Measurements from ENCODE around the gene TRIM8. TPM values are rescaled to one million over a fixed set of nuclear protein-coding genes. Genes with fewer than 3 reads are reported as not detected.
"Not testable (repeated sequence)": the region's sequence is repeated elsewhere in the genome, so short reads cannot be mapped to it uniquely, and the experiment has no call there.

The TRIM8 gene
- total RNA-seq, 1 experiment from 2014 or later: 58.1 TPM

DNA sequence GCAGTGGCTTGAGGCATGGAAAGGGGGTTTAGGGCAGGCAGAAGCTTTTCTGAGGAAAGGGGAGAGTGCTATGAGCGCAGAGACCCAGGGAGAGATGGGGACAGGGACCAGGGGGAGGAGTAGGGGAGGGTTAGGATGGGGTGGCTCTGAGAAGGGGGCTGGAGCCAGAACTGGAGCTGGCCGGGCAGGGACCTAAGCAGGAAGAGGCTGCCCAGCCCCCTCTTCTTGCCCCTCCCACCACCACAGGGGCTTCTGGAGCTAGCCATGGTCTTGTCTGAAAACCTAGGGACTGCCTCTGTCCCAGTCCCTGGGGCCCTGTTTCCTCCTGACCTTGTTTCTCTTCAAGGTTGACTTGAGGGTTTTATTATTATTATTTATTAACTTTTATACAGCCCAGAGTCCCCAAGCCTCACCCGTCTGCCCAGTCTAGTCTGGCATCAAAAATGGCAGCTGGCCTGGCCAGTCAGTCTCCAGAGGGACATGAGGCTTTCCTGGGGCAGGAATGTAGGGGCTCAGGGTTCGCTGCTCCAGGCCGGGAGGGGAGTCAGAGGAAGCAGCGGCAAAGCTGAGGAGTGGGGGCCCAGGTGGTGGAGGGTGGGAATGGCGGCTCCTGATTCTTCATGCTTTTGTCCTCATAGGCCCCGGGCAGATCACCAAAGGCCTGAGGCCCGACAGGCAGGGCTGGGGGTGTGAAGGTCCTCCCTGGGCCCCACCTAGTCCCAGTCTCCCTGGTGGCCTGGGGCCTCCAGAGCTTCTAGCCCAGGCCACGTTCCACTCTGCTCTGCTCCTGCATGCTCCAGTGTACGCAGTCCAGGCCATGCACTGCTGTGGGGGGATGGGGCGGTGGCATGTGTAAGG is 5.7 kb downstream of the TRIM8 start:
- DNase-seq (ENCODE audit: low read depth): no peak

- DNase-seq (ENCODE audit: low read depth): no peak
Measured at GRCh38 chr10:102650655-102651454, 6.6 kb downstream of the TRIM8 start.

- no peak for DNase-seq (ENCODE audit: low read depth)
Measured at GRCh38 chr10:102651455-102652169, 7.3 kb downstream of the TRIM8 start.

GRCh38 chr10:102652170-102652916 is 8.1 kb downstream of the TRIM8 start:
- DNase-seq (ENCODE audit: low read depth): no peak

GRCh38 chr10:102653060-102653459 is 8.8 kb downstream of the TRIM8 start:
- DNase-seq (ENCODE audit: low read depth): no peak

GRCh38 chr10:102654566-102654965 is 10.3 kb downstream of the TRIM8 start:
- DNase-seq (ENCODE audit: low read depth): no peak

- DNase-seq (ENCODE audit: low read depth): no peak
Measured at GRCh38 chr10:102654969-102655368, 10.7 kb downstream of the TRIM8 start.

DNA sequence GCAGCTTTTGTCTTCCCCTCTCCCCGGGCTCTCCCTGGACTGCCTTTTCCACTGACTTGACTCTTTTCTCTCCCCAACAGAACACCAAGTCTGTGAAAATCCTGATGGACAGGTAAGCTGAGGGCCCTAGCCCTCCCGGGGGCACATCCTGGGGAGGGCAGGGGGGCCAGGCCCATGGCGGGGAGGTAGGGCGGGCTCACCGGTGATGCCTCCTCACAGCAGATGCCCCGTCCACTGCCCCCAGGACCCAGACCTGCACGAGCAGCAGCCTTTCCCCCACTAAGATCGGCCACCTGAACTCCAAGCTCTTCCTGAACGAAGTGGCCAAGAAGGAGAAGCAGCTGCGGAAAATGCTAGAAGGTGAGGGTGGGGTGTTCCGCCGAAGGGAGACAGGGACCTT is 11.7 kb downstream of the TRIM8 start:
- no peak for DNase-seq (ENCODE audit: low read depth)

- no peak for DNase-seq (ENCODE audit: low read depth)
Measured at GRCh38 chr10:102656791-102657371, 12.6 kb downstream of the TRIM8 start.

DNA sequence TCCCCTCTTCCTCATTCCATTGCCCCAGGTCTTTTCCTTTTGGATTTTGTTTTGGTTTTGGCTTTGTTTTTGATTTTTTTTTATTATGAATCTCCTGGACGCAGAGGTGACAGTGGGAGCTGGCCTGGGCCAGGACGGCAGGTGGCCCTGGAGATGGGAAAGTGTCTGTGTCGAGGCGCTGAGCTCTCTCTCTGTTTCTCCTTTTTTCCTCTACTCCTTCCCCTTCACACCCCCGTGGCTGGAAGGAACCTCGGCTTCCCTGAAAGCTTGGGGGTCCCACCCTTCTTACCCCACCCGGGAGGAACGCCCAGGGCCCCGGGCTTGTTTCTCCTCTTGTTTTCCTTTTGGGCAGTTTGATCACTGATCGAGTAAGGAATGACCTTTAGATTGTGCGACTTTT is 13.2 kb downstream of the TRIM8 start:
- no peak for DNase-seq (ENCODE audit: low read depth)

DNA sequence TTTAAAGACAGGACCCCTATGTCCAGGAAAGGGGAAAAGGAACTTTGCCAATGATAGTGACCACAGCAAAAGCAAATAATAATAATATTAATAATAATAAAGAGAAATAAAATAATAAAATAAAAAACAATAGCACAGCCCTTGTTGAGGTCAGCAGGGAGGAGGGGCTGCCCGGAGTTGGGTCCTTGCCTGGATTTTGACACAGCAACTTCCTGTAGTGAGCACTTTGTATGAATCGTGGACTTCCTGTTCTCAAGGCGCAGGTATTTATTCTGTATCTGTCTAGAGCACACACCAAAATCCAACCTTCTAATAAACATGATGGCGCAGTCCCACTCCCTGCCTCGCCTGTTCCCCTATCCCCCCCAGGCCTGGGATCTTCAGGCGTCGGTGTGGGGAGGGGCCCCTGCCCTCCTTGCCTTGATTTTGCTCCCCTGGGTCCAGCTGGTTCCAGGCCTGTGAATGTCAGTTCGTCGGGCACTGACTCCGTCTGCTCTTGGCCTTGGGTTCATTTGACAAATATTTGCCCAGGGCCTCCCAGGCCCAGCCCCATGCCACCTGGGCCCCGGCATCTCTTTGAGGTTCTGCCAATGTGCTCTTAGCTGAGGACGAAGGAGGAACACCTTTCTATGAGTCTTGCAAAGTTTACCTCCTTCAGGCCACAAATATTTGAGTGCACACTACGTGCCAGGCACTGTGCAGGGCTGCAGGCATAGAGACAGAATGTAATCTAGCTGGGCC is 13.9 kb downstream of the TRIM8 start:
- DNase-seq (ENCODE audit: low read depth): no peak

GRCh38 chr10:102658802-102659201 is 14.5 kb downstream of the TRIM8 start:
- DNase-seq (ENCODE audit: low read depth): no peak

DNA sequence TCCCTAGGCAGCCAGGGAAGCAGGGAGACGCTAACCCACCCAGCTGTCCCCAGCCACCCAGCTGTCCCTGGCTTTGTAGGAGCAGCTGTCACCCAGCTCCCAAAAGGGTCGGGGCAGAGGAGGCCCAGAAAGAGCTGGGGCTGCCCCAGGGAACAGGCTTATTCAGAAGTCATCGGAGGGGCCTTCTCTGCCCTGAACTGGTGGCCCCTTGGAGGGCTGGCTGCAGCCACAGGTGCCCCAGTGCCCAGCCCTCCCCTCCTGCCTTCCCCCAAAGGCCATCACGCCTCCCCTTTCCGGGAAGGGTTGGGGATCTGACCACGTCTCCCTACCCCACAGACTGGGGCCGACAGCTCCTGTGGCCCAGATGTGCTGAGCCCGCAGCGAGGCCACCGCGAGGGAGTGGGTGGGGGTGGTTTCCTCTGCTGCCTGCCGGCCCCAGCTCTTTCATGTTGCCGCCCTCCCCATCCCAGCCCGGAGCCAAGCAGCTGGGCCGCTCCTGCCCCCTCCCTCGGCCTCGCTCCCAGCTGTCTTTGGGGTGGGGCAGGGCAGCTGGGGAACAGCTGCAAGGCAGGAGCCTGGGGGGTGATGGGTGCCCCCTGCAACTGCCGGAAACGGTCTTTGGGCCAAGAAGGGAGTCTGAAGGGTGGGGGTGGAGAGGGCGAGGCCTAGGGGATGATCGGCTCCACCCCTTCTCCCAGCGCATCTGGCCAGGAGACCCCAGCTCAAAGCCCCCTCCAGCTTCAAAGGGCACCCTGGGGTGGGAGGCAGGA is 16.8 kb downstream of the TRIM8 start:
- DNase-seq (ENCODE audit: low read depth): no peak

- DNase-seq (ENCODE audit: low read depth): no peak
Measured at GRCh38 chr10:102661658-102662028, 17.4 kb downstream of the TRIM8 start.

- DNase-seq (ENCODE audit: low read depth): no peak
Measured at GRCh38 chr10:102665904-102666509, 21.7 kb downstream of the TRIM8 start.

DNA sequence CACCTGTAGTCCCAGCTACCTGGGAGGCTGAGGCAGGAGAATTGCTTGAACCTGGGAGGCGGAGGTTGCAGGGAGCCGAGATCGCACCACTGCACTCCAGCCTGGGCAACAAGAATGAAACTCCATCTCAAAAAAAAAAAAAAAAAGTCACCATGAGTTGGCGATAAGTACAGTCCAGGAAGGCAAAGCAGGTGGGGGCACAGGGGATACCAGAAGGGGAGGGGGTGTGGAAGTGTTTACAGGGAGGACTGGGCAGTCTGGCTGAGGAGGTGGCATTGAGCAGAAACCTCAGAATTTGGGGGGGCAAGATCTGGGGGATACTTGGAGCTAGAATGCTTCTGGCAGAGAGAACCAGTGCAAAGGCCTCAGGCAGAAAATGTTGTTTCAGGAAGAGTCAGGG is 23.1 kb downstream of the TRIM8 start:
- not testable (repeated sequence) for DNase-seq (ENCODE audit: low read depth)

DNA sequence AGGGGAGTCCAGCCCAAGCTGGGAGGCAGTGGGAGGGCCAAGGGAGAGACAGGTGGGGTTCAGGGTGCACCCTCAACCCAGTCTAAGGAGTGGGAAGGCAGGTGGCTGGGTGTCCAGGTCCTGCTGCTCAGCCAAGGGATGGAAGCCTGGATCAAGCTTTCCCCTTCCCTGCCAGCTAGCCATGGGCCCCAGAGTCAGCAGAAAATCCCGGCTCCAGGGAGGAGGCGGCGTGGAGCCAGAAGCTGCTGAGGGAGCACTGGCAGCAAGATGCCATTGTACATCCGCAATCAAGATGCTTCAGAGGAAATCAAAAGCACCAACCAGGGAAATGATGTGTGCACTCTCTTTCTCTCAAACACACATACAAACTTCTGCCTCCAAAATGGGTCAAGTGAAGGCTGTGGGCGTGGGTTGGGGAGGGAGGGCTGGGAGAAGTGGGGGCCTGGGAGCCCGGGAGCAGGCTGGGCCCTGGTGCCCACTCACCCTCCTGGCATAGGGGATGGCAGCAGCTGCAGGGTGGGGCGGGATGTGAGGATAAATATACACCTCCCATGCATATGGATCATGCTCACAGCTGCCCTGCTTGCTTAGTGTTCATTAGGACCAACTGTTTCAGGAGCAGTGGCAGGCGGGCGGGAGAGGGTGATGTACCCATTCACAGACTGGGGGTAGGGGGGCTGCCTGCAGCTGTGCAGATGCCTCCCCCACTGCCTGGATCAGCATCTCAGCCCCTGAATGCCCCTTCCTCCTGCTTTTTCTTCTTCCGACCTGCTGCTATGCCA is 24.2 kb downstream of the TRIM8 start:
- DNase-seq (ENCODE audit: low read depth): no peak

All from M059J (cell line).